Adrenal gland (tissue), 12 donors: ENCODE measurements around the gene LGALS3BP. TPM values are rescaled to one million over a fixed set of nuclear protein-coding genes. Genes with fewer than 3 reads are reported as not detected.
A peak's percentile ranks its signal among the peaks of the same experiment; 100 is the strongest.
"Not testable (repeated sequence)": the region's sequence is repeated elsewhere in the genome, so short reads cannot be mapped to it uniquely, and the experiment has no call there.

ENCODE experiments used
- DNase-seq, 7 donors: peaks; one replicate each; pipeline ENCODE4 v3.0.0-alpha.2; 2019 to 2020
- H3K27ac ChIP-seq, 5 donors: fragments of 200-600 bp; sonication (generic) in 4 of 5; 1 replicate in 3 of 5; 2 replicates in 2 of 5; pipeline versions ENCODE4 v1.5.1 to v1.8.0; 2016 to 2020; ENCODE audit warnings: mild to moderate bottlenecking in 1 of 5
- H3K27me3 ChIP-seq: fragments of 200-600 bp; 2 replicates; pipeline ENCODE4 v1.8.0; 2021
- H3K36me3 ChIP-seq, 2 donors: fragments of 200-600 bp; replicated peaks in 1 of 2; 1 replicate in 1 of 2; 2 replicates in 1 of 2; pipeline versions ENCODE4 v1.5.1 to v1.8.0; 2018 to 2022
- H3K4me1 ChIP-seq, 2 donors: fragments of 200-600 bp; replicated peaks in 1 of 2; 1 replicate in 1 of 2; 2 replicates in 1 of 2; pipeline versions ENCODE4 v1.5.1 to v1.8.0; 2018 to 2021
- H3K4me3 ChIP-seq, 4 donors: fragments of 200-600 bp; sonication (generic) in 3 of 4; one replicate each; pipeline ENCODE4 v1.5.1; 2016 to 2018
- H3K9me3 ChIP-seq, 3 donors: fragments of 200-600 bp; sonication (generic) in 1 of 3; replicated peaks in 1 of 3; 1 replicate in 2 of 3; 2 replicates in 1 of 3; pipeline versions ENCODE4 v1.5.1 to v1.8.0; 2016 to 2021
- POLR2A ChIP-seq, 2 donors: fragments of 450-650 bp; IDR thresholded peaks; one replicate each; pipeline ENCODE4 v1.6.1; 2017; ENCODE audit warnings: antibody characterized with exemption in 2 of 2, mild to moderate bottlenecking in 2 of 2, moderate library complexity in 1 of 2
- WGBS, 4 donors: extraction: QIAGEN DNeasy Blood & Tissue Kit in 2 of 4; methylation state at CpG; one replicate each; pipeline versions ENCODE4 v1.1.5 to v1.1.7; 2013 to 2017; 5-methylcytosine and 5-hydroxymethylcytosine counted together
- intact Hi-C, 2 donors: fragments of 100-400 bp; cut with DNase I; formaldehyde crosslinking; loops; one replicate each; pipeline versions ENCODE4 v1.14.1 to v1.15.0; 2022 to 2023
- polyA plus RNA-seq, 3 donors: library from polyadenylated mRNA; stranded (reverse); fragments of 200-250 nt in 2 of 3; fragments of 350-450 nt in 1 of 3; fragmentation: Illumina TruSeq in 1 of 3; extraction: RNeasy Lipid Tissue Mini Kit (QIAGEN cat#74804) in 1 of 3; gene quantifications; one replicate each; pipeline ENCODE4 v1.2.3, GENCODE V29; 2013 to 2014
- total RNA-seq, 9 donors: library from RNA; depleted of rRNA in 4 of 9; stranded (reverse); fragments of >200 nt in 4 of 9; fragments of 120-200 nt in 1 of 9; fragmentation: NEBNext Ultra II Directional in 1 of 9; extraction: Animal tissue kit (Norgen Biotek cat#: 25700) in 1 of 9; gene quantifications; one replicate each; pipeline versions ENCODE4 v1.1.0 to v1.2.4, GENCODE V29; 2013 to 2023
- TF ChIP-seq, protein P1 (sequence below), 6 experiments: fragments of 450-650 bp in 4 of 6; fragments of 200-600 bp in 2 of 6; sonication (generic) in 1 of 6; IDR thresholded peaks; 1 replicate in 5 of 6; 2 replicates in 1 of 6; pipeline versions ENCODE4 v1.5.1 to v1.8.0; 2016 to 2021; ENCODE audit warnings: antibody characterized with exemption in 6 of 6, mild to moderate bottlenecking in 2 of 6, moderate library complexity in 1 of 6
- donor health status: healthy with polysubstance abuse.
- donor health status: Bipolar disorder and iron deficiency.
- donor health status: DM: yes; HTN: yes; CAD: no.
- donor health status: DM: no; HTN: no; CAD: no.
- donor health status: DM: no; HTN: no; CAD: no.
- donor health status: DM: yes; HTN: yes; CAD: no.

Gene LGALS3BP
- total and polyA plus RNA-seq, 12 donors, result 144 to 1,588 (median 726) TPM

DNA sequence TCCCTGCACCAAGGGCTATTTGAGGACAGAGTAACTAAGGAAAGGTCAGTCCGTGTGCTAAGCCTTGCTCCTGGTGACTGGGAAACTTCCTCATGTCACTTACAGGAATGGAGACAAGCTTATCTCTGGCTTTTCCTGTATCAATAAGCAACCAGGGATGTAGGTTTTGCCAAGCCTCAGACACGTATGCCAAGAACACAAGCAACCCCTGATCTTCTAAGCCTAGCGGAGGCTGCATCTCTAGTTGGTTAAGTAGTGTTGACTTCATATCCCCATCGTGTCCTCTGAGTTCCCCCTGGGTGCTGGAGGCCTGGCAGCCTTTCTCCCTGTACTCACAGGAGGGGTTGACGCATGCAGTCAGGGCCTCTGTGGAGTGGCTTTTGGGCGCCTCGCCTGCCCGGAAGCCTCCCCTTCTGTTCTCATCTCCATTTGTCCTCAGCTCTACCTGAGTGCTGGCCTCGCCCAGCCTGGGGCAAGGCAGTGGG, 42.8 kb upstream of the LGALS3BP start:
- no peaks in the 10 kb centered on the region for H3K27me3 ChIP-seq
- H3K4me3 ChIP-seq, result no peak overlapping the region
- 64 to 77% (median 70%) methylated on average over 6 to 9 of the region's 9 CpGs for WGBS, 4 donors
- no peaks in the 10 kb centered on the region for H3K9me3 ChIP-seq
- peak; percentile 17 to 81 (median 57) for DNase-seq
- H3K36me3 ChIP-seq, result no peaks in the 10 kb centered on the region
- intact Hi-C loops, result no loop called here
- peak overlapping the region; percentile 51 to 100 (median 94) for H3K27ac ChIP-seq
- TF ChIP-seq POLR2A (IDR thresholded peaks at IDR 0.05), result no peak
- TF ChIP-seq, protein P1, sequence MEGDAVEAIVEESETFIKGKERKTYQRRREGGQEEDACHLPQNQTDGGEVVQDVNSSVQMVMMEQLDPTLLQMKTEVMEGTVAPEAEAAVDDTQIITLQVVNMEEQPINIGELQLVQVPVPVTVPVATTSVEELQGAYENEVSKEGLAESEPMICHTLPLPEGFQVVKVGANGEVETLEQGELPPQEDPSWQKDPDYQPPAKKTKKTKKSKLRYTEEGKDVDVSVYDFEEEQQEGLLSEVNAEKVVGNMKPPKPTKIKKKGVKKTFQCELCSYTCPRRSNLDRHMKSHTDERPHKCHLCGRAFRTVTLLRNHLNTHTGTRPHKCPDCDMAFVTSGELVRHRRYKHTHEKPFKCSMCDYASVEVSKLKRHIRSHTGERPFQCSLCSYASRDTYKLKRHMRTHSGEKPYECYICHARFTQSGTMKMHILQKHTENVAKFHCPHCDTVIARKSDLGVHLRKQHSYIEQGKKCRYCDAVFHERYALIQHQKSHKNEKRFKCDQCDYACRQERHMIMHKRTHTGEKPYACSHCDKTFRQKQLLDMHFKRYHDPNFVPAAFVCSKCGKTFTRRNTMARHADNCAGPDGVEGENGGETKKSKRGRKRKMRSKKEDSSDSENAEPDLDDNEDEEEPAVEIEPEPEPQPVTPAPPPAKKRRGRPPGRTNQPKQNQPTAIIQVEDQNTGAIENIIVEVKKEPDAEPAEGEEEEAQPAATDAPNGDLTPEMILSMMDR (IDR thresholded peaks at IDR 0.05), result no peak
- H3K4me1 ChIP-seq, result peaks cover 55 to 77% of the 10 kb centered on the region in 2 donors

- peak in 3 of 7 donors; percentile 11 to 19 (median 17) for DNase-seq
- H3K27ac ChIP-seq, result peak overlapping the region in 3 of 5 donors; percentile 19 to 100 (median 94)
- intact Hi-C loops, H3K36me3 ChIP-seq, H3K9me3 ChIP-seq, H3K4me3 ChIP-seq, H3K27me3 ChIP-seq: not testable (repeated sequence)
- H3K4me1 ChIP-seq, result peaks cover 48 to 71% of the 10 kb centered on the region in 2 donors
- WGBS, 4 donors, result 89 to 95% (median 91%) methylated on average over 2 of the region's 2 CpGs
These were observed 42.2 kb upstream of the LGALS3BP start for GRCh38 chr17:79021929-79022328.

- no peak for TF ChIP-seq POLR2A (IDR thresholded peaks at IDR 0.05)
- TF ChIP-seq, protein P1 (IDR thresholded peaks at IDR 0.05), result no peak
- 41 to 66% (median 54%) methylated on average over 2 of the region's 2 CpGs for WGBS, 4 donors
- DNase-seq, result peak in 3 of 7 donors; percentile 8 to 40 (median 36)
- intact Hi-C loops, result no loop called here
- H3K4me1 ChIP-seq, result peaks cover 40 to 62% of the 10 kb centered on the region in 2 donors
- H3K36me3 ChIP-seq, result no peaks in the 10 kb centered on the region
- peak overlapping the region; percentile 25 to 100 (median 52) for H3K27ac ChIP-seq
- no peaks in the 10 kb centered on the region for H3K9me3 ChIP-seq
- H3K27me3 ChIP-seq, result no peaks in the 10 kb centered on the region
- no peak overlapping the region for H3K4me3 ChIP-seq
These were observed 41.0 kb upstream of the LGALS3BP start for GRCh38 chr17:79020631-79021301.

DNA sequence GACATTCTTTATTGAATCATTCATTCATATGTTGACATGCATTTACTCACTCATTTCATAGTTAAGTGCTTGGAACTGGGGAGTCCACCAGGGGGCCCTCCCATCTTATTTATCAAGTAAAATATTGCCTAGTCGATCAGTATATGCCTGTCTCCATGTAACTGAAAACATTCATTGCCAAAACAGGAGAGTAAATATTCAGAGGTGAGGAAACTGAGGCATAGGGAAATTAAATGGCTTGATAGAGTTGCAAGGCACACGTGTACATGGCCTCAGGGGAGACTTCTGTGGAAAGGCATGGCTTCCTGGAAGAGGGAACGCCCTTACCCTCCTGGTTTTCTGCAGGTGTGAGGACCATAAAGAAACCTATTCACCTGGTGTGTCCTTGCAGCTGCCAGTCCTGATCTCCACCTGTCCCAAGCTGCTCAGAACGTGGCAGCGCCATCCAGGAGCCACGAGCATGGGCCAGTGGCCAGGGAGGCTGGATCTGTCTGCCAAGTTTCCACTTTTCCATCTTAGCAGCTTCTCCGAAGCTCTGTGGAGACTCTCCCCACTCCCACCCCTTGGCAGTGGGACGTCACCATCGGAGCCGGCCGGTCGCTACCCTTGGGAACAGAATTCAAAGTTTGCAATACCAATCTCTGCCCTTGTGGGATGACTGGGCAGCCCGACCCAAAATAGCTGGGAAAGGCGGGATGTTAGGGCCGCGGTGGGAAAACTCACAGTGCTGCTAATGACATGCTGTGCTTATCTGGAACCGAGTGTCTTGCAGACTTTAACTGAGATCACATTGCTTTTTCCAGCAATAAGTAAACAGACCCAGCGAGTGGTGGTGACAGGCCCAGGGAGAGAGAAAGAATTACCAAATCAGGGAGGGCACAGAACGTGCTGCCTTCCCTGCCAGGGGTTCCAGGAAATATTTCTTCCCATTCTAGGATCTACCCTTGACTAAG, 40.2 kb upstream of the LGALS3BP start:
- intact Hi-C loops, result no loop called here
- DNase-seq, result peak; percentile 51 to 92 (median 84)
- no peaks in the 10 kb centered on the region for H3K36me3 ChIP-seq
- H3K27ac ChIP-seq, result peak overlapping the region; percentile 25 to 100 (median 52)
- no peaks in the 10 kb centered on the region for H3K9me3 ChIP-seq
- H3K27me3 ChIP-seq, result no peaks in the 10 kb centered on the region
- TF ChIP-seq POLR2A (IDR thresholded peaks at IDR 0.05), result peak in 1 of 2 donors; percentile 46
- TF ChIP-seq, protein P1 (IDR thresholded peaks at IDR 0.05), result peak; percentile 34 to 83 (median 68)
- WGBS, 4 donors, result 16 to 29% (median 27%) methylated on average over 11 to 19 of the region's 19 CpGs
- peak overlapping the region in 1 of 4 donors; percentile 7 for H3K4me3 ChIP-seq
- H3K4me1 ChIP-seq, result peaks cover 32 to 53% of the 10 kb centered on the region in 2 donors
